Nephron progenitor cell (in vitro differentiated cells): Measurements from ENCODE around the gene MACROD2.

Experiments used
- DNase-seq: peaks from one replicate; pipeline ENCODE4 v3.0.0; 2021
- H3K27ac Mint-ChIP-seq: 2 replicates; pipeline ENCODE4 v1.8.0; 2021; ENCODE audit warnings: mild to moderate bottlenecking, moderate library complexity, mixed read lengths
- H3K27me3 Mint-ChIP-seq: 2 replicates; pipeline ENCODE4 v1.8.0; 2021; ENCODE audit warnings: mild to moderate bottlenecking, low read depth, mixed read lengths; ENCODE audit not compliant: poor library complexity
- H3K36me3 Mint-ChIP-seq: 2 replicates; pipeline ENCODE4 v1.8.0; 2021; ENCODE audit warnings: low read depth, mixed read lengths
- H3K4me1 Mint-ChIP-seq: 2 replicates; pipeline ENCODE4 v1.8.0; 2021; ENCODE audit warnings: mixed read lengths
- H3K4me3 Mint-ChIP-seq: 2 replicates; pipeline ENCODE4 v1.8.0; 2021; ENCODE audit warnings: mild to moderate bottlenecking, moderate library complexity, mixed read lengths
- H3K9me3 Mint-ChIP-seq: 2 replicates; pipeline ENCODE4 v1.8.0; 2021; ENCODE audit warnings: mild to moderate bottlenecking, moderate library complexity, mixed read lengths
- TF ChIP-seq, protein P1 (sequence below): fragments of 200-600 bp; sonication (generic); IDR thresholded peaks from 2 replicates; pipeline ENCODE4 v1.5.0; 2021; ENCODE audit warnings: antibody characterized with exemption

The MACROD2 gene

GRCh38 chr20:14948416-14948815 lies 953.1 kb downstream of the MACROD2 start:
- TF ChIP-seq, protein P1, sequence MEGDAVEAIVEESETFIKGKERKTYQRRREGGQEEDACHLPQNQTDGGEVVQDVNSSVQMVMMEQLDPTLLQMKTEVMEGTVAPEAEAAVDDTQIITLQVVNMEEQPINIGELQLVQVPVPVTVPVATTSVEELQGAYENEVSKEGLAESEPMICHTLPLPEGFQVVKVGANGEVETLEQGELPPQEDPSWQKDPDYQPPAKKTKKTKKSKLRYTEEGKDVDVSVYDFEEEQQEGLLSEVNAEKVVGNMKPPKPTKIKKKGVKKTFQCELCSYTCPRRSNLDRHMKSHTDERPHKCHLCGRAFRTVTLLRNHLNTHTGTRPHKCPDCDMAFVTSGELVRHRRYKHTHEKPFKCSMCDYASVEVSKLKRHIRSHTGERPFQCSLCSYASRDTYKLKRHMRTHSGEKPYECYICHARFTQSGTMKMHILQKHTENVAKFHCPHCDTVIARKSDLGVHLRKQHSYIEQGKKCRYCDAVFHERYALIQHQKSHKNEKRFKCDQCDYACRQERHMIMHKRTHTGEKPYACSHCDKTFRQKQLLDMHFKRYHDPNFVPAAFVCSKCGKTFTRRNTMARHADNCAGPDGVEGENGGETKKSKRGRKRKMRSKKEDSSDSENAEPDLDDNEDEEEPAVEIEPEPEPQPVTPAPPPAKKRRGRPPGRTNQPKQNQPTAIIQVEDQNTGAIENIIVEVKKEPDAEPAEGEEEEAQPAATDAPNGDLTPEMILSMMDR = no peak
- Mint-ChIP-seq H3K27ac (no peak overlapping the region), H3K4me3 (no peak overlapping the region), H3K4me1 (peaks cover 26% of the 10 kb centered on the region), H3K27me3 (peaks cover 7% of the 10 kb centered on the region), H3K9me3 (no peaks in the 10 kb centered on the region), H3K36me3 (no peaks in the 10 kb centered on the region)
- no peak for DNase-seq

GRCh38 chr20:14950633-14951032 lies 955.3 kb downstream of the MACROD2 start:
- peak overlapping the region; percentile 29 for H3K27ac Mint-ChIP-seq
- H3K4me1 Mint-ChIP-seq = peaks cover 32% of the 10 kb centered on the region
- DNase-seq = no peak
- H3K4me3 Mint-ChIP-seq = no peak overlapping the region
- TF ChIP-seq, protein P1 = no peak
- peaks cover 3% of the 10 kb centered on the region for H3K27me3 Mint-ChIP-seq
- H3K36me3 Mint-ChIP-seq = no peaks in the 10 kb centered on the region
- H3K9me3 Mint-ChIP-seq = no peaks in the 10 kb centered on the region

DNA sequence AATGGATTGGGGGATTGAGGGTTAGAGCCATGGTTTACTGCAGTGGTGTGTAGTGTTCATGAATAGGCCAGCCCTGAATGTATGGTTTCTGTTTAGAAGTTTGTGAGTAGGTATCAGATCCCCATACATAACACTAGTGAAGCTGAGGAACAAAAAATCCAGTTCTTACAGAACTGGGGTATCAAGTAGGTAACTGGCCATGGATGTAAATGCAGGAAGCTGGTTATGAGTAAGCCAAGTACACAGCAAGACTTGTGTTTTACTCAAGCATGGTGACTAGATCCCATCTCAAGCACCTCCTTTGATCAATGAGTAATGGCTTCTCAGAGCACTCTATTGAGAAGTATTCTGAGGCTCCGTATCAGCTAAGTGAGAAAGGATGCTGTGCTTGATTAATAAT lies 955.8 kb downstream of the MACROD2 start:
- TF ChIP-seq, protein P1 = no peak
- H3K36me3 Mint-ChIP-seq = no peaks in the 10 kb centered on the region
- H3K9me3 Mint-ChIP-seq = no peaks in the 10 kb centered on the region
- peak overlapping the region; percentile 29 for H3K27ac Mint-ChIP-seq
- no peak for DNase-seq
- H3K4me3 Mint-ChIP-seq = no peak overlapping the region
- H3K27me3 Mint-ChIP-seq = peaks cover 3% of the 10 kb centered on the region
- H3K4me1 Mint-ChIP-seq = peaks cover 37% of the 10 kb centered on the region

DNA sequence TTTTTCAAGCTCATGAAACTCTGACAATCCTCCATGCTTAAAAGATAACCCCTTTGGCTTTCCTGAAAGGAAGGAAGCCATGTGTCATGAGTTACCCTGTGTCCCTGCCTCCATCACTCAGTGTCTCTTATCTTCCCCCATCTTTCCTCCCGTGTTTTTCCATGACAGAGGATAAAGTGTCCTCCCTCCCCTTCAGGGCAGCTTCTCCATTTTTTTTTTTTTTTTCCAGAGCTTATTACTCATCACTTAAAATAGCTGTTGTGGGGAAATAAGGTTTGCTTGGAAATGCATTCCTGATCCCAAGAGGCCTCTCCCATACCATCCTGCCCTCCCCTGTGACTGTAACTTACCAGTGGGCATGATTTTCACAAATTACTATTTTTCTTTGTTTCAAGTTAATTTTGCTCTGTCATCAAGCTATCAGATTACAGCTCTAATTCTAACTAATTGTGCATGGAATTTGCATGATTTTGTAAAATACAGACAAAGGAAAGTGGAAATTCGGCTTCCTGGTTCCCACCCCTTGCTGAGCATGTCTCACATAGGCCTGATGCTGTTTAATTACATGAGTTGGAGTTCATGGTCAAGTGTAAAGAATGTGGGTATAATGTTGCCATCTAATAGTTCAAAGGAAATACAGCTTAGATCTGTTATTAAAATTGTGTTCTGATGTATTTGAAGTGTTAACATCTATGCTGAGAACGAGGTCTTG lies 956.5 kb downstream of the MACROD2 start:
- H3K9me3 Mint-ChIP-seq = no peaks in the 10 kb centered on the region
- peaks cover 44% of the 10 kb centered on the region for H3K4me1 Mint-ChIP-seq
- H3K27me3 Mint-ChIP-seq = peaks cover 3% of the 10 kb centered on the region
- H3K36me3 Mint-ChIP-seq = no peaks in the 10 kb centered on the region
- TF ChIP-seq, protein P1 = no peak
- DNase-seq = no peak
- no peak overlapping the region for H3K27ac Mint-ChIP-seq
- no peak overlapping the region for H3K4me3 Mint-ChIP-seq

GRCh38 chr20:14953736-14954135 lies 958.4 kb downstream of the MACROD2 start:
- Mint-ChIP-seq H3K4me3 (no peak overlapping the region), H3K27ac (no peak overlapping the region), H3K9me3 (no peaks in the 10 kb centered on the region), H3K4me1 (peaks cover 40% of the 10 kb centered on the region), H3K36me3 (no peaks in the 10 kb centered on the region), H3K27me3 (no peaks in the 10 kb centered on the region)
- TF ChIP-seq, protein P1 = no peak
- no peak for DNase-seq

- Mint-ChIP-seq H3K36me3 (no peaks in the 10 kb centered on the region), H3K4me1 (peaks cover 39% of the 10 kb centered on the region), H3K9me3 (no peaks in the 10 kb centered on the region), H3K27ac (peak overlapping the region; percentile 60), H3K27me3 (no peaks in the 10 kb centered on the region), H3K4me3 (no peak overlapping the region)
- TF ChIP-seq, protein P1 = no peak
- DNase-seq = no peak
Observed at GRCh38 chr20:14955399-14955798, 960.1 kb downstream of the MACROD2 start.
